ENCODE results near the gene HSFX2.
"Not testable (repeated sequence)": the region's sequence is repeated elsewhere in the genome, so short reads cannot be mapped to it uniquely, and the experiment has no call there.

HSFX2 gene

GRCh38 chrX:149595214-149595613 lies at the start of gene HSFX2:
Gene HSFX2 (minus strand): TSS chrX:149595314. CDS start chrX:149594700, 614 bp downstream.
- DNase-seq (ENCODE audit: low read depth, low spot score) = not testable (repeated sequence)

- no peak for DNase-seq (ENCODE audit: low read depth, low spot score)
Observed at GRCh38 chrX:149643496-149643895, 48.4 kb upstream of the HSFX2 start.

- no peak for DNase-seq (ENCODE audit: low read depth, low spot score)
Observed at GRCh38 chrX:149641835-149642234, 46.7 kb upstream of the HSFX2 start.

GRCh38 chrX:149641432-149641831 lies 46.3 kb upstream of the HSFX2 start:
- DNase-seq (ENCODE audit: low read depth, low spot score) = no peak

GRCh38 chrX:149639568-149639967 lies 44.5 kb upstream of the HSFX2 start:
- DNase-seq (ENCODE audit: low read depth, low spot score) = no peak

- no peak for DNase-seq (ENCODE audit: low read depth, low spot score)
Observed at GRCh38 chrX:149638860-149639259, 43.7 kb upstream of the HSFX2 start.

- no peak for DNase-seq (ENCODE audit: low read depth, low spot score)
Observed at GRCh38 chrX:149633511-149633910, 38.4 kb upstream of the HSFX2 start.

GRCh38 chrX:149631234-149632165 lies 36.4 kb upstream of the HSFX2 start, which contains the start of gene TMEM185A:
Gene TMEM185A (minus strand): TSS chrX:149631792. CDS start chrX:149631580, 212 bp downstream.
- DNase-seq (ENCODE audit: low read depth, low spot score) = no peak

- DNase-seq (ENCODE audit: low read depth, low spot score) = no peak
Observed at GRCh38 chrX:149630681-149631233, 35.6 kb upstream of the HSFX2 start.

GRCh38 chrX:149629730-149630387 lies 34.7 kb upstream of the HSFX2 start:
- DNase-seq (ENCODE audit: low read depth, low spot score) = no peak

GRCh38 chrX:149628768-149629167 lies 33.7 kb upstream of the HSFX2 start:
- DNase-seq (ENCODE audit: low read depth, low spot score) = no peak

GRCh38 chrX:149628280-149628679 lies 33.2 kb upstream of the HSFX2 start:
- DNase-seq (ENCODE audit: low read depth, low spot score) = no peak

- not testable (repeated sequence) for DNase-seq (ENCODE audit: low read depth, low spot score)
Observed at GRCh38 chrX:149626829-149627228, 31.7 kb upstream of the HSFX2 start.

GRCh38 chrX:149619662-149620061 lies 24.5 kb upstream of the HSFX2 start:
- DNase-seq (ENCODE audit: low read depth, low spot score) = not testable (repeated sequence)

- no peak for DNase-seq (ENCODE audit: low read depth, low spot score)
Observed at GRCh38 chrX:149618871-149619270, 23.8 kb upstream of the HSFX2 start.

- no peak for DNase-seq (ENCODE audit: low read depth, low spot score)
Observed at GRCh38 chrX:149611623-149612175, 16.6 kb upstream of the HSFX2 start.

GRCh38 chrX:149610511-149610910 lies 15.4 kb upstream of the HSFX2 start:
- no peak for DNase-seq (ENCODE audit: low read depth, low spot score)

GRCh38 chrX:149607699-149608098 lies 12.6 kb upstream of the HSFX2 start:
- no peak for DNase-seq (ENCODE audit: low read depth, low spot score)

- not testable (repeated sequence) for DNase-seq (ENCODE audit: low read depth, low spot score)
Observed at GRCh38 chrX:149605248-149605885, 10.3 kb upstream of the HSFX2 start.

GRCh38 chrX:149598603-149599002 lies 3.5 kb upstream of the HSFX2 start:
- DNase-seq (ENCODE audit: low read depth, low spot score) = not testable (repeated sequence)

- not testable (repeated sequence) for DNase-seq (ENCODE audit: low read depth, low spot score)
Observed at GRCh38 chrX:149595943-149596342, 829 bp upstream of the HSFX2 start.

All from iPS DF 19.7 (cell line).